HG02852 (cell line): ENCODE measurements around the gene ROR2.

ENCODE experiments used
- ATAC-seq: cut with Tn5 transposase; IDR thresholded peaks from one replicate; pipeline ENCODE4 v1.9.1; 2021; ENCODE audit warnings: mild to moderate bottlenecking, moderate library complexity; ENCODE audit not compliant: unreplicated experiment

The ROR2 gene

GRCh38 chr9:91697201-91697600 lies 252.8 kb downstream of the ROR2 start:
- ATAC-seq = no peak

DNA sequence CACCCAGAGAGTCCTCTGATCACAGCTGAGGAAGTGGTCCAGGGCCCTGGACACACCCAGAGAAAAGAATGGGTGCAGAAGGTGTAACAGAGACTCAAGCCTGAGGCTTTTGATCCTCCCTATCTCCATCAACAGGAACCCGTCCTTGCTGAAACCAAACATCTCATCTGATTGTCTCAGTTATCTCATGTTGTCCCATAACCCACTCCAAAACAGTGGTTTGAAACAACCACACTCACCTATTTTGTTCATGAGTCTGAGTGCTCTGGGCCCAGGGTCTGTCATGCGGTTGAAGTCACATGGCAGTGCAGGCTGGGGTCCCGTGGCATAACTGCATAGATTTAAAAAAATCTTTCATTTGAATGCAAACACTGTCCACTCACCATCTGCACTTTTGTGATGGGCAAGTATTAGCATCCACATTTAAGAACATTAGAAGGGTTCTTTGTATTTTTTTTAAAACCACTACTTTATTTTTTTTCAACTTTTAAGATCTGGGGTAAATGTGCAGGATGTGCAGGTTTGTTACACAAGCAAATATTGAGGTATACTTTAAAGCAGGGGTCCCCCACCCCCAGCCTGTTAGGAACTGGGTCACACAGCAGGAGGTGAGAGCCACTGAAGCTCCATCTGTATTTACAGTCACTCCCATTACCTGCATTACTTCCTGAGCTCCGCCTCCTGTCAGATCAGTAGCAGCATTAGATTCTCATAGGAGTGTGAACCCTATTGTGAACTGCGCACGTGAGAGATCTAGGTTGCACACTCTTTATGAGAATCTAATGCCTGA lies 255.8 kb downstream of the ROR2 start:
- ATAC-seq = no peak

DNA sequence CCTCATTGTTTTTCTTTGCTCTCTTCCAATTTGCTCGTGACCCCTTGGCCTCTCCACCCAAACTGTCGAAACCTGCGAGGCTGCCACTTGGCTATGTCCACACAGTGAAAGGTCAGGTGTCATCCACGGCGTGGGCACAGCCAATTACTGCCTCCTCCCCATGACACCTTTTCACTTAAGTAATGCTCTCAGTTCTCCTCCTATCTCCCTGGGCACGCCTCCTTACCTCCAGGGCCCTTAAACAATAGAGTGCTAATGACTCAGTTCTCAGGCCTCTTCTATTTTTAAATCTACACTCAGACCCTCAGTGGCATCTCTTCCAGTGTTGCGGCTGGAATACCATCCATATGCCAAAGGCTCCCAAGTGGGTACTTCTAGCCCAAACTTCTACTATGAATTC lies 256.8 kb downstream of the ROR2 start:
- ATAC-seq = no peak

GRCh38 chr9:91690540-91691249 lies 259.3 kb downstream of the ROR2 start:
- no peak for ATAC-seq

- ATAC-seq = no peak
Observed at GRCh38 chr9:91689006-91689405, 261.0 kb downstream of the ROR2 start.

DNA sequence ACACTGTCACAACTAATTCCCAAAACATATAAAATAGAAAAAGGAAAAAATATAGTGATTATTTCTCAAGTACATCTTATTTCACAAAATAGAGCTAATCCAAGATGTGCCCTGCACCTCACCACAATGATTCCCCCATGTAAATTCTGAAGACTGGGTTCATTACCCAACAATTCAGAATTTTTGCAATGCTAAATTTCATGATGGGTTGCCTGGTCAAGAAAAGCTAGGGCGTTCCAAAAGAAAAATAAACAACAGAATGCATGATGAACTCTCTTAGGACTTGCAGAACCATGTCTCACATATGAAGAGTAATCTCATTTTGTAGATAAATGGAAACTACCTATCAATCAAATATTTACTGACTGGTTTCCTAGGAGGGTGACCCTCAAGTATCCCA lies 266.8 kb downstream of the ROR2 start:
- ATAC-seq = no peak

DNA sequence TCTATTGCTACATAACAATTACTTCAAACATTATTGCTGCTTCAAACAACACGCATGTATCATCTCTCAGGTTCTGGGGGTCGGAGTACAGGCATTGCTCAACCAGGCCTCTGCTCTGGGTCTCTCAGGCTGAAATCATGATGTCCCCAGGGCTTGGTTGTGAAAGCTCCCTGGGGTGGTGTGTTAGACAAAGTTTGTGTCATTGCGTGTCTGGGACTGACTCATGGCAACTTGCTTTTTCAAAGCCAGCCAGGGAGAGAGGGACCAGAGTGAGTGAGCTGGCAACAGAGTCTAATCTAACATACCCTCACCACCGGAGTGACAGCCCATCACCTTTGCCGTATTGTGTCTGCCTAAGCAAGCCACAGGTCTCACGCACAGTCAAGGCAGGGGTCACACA lies 267.2 kb downstream of the ROR2 start:
- no peak for ATAC-seq

- ATAC-seq = no peak
Observed at GRCh38 chr9:91681461-91682305, 268.3 kb downstream of the ROR2 start.

- no peak for ATAC-seq
Observed at GRCh38 chr9:91680998-91681397, 269.0 kb downstream of the ROR2 start.

DNA sequence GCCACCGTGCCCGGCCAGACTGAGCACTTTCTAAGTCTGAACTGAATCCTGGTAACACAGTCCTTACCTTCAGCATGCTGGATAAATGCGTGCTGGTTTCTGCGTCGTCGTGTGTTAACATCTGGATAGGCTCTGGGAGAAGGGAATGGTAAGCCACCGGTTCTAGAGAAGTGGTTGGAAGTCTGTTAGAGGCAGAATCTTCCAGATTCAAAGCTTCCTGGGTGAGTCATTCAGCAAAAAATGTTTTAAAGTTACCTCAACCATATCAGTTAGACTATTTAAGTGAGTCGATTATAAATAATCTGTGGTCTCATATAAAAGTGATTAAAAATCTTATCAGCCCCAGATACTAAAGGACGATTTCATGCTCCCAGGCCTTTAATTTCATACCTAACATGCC lies 269.9 kb downstream of the ROR2 start:
- ATAC-seq = no peak

GRCh38 chr9:91678807-91679580 lies 271.0 kb downstream of the ROR2 start:
- ATAC-seq = no peak

- ATAC-seq = no peak
Observed at GRCh38 chr9:91677822-91678436, 272.1 kb downstream of the ROR2 start.

DNA sequence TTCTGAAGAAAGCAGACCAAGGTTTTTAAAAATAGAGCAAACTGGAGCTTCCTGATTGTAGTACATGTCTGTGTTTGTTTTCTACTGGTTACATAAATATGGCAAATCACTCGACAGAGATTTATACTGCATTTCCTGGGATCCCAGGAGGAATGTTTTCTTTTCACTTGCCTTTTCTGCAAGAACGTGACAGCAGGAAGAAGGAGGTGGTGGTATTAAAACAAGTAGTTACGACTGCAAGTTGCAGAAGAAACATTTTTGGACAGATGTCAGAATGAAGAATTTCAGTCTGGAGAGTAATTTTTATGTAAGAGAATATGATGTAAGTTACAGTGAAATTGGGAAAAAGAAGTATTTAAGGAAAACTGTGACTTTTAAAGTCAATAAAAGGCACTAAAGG lies 272.7 kb downstream of the ROR2 start:
- no peak for ATAC-seq

DNA sequence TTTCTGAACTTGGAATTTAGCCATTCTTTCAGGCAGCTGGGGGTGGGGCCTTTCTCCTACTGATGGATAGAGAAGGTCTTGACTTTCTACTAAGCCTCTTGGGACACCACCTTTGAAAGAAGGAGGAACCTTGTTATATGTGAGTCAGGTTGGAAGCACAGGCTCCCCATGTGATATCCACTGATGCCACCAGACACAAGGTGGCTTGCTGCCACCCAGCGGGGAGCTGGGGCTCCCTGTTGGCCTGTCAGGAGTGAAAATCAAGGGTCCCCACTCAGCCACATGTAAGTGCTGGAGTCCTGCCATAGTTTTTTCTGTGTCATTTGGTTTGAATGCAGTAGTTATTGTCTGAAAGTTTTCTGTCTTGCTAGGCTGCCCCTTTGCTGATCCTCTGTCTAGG lies 274.0 kb downstream of the ROR2 start:
- ATAC-seq = no peak

GRCh38 chr9:91664663-91665062 lies 285.4 kb downstream of the ROR2 start:
- no peak for ATAC-seq

GRCh38 chr9:91663858-91664257 lies 286.2 kb downstream of the ROR2 start:
- ATAC-seq = no peak

DNA sequence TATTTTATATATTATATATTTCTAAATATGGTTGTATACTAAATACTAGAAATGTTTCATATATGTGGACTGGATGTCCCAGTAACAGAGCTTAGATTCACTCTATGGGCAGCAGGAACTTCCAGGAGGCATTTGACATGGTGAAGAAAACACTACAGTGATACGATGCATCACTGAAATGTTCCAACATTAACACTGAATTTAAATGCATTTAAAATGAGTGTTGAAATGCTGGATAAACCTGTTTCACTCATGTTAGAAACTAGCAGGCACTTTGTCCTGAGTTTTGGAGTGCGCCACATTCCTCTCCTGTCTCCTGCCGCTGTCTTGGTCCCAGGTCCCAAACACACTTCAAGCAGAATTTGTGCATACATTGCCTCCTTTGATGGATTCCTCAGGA lies 288.6 kb downstream of the ROR2 start:
- ATAC-seq = no peak

DNA sequence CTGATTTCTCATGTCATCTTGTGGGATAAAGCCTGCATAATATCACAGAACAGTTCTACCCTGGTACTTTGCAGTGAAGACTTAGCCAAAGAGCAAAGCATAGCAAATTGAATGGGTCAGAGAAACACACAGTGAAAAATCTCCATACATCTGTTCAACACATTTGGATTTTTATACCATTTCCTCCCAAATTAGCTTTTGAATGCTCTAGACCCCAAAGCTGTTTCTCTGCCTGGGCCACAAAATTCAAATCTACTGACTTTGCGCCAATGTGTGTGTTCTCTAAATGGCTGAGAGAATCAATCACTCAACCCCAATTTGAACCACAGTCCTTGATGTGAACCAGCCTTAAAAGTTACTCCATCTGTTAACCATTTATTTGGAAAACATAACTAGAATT lies 289.5 kb downstream of the ROR2 start:
- ATAC-seq = no peak

DNA sequence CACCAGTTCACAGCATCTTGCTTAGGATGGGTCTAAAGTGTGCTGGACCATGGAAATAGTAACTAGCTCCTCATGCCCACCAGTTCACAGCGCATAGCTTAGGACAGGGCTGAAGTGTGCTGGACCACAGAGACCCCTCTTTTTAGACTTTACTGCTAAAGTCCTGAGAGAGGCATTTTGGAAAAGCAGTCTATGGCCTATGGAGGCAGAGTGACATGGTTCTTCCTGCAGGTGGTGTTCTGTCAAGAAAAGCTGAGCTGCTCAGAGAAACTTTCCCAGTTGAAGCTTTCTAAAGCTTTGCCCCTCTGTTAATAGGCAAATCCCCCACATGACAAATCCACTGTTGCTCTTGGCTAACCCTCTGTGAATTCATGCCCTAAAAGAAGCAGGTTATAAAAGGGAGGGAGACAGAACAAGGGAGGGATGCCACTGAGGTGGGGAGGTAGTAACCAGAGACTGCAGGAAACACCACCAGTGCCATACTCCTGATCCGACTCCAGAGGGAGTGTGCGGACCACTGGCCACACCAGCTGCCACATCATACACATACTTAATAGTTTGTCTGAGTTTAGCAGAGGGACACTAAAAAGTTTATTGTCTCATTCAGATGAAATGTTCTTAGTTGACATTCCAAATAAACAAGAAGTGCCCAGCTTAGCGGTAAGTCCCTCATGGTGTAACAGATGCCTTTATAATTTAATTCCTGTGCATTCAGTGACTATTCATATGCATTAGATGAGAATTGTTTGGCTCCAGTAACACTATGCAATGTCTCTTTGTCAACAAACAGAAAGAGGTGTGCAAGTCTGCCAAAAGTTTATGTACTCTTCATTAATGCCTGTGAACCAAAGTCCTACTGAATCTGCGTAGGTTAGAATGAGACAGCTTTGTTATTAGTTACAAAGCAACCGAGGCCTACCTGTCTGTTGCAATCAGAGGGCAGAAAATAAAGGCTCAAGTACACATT lies 290.2 kb downstream of the ROR2 start:
- no peak for ATAC-seq
